B cell (primary cell): ENCODE results near the gene WDR90.

Experiments
- EZH2 ChIP-seq: IDR thresholded peaks from 2 replicates; pipeline ENCODE4 v1.6.1; 2012; ENCODE audit warnings: borderline replicate concordance, low read depth, mild to moderate bottlenecking, moderate library complexity, low read length; ENCODE audit not compliant: insufficient read depth, poor library complexity, severe bottlenecking
- TF ChIP-seq, protein P1 (sequence below): fragments of 200-600 bp; IDR thresholded peaks from one replicate; pipeline ENCODE4 v1.8.0; 2022; ENCODE audit warnings: antibody characterized with exemption, mild to moderate bottlenecking

DNA sequence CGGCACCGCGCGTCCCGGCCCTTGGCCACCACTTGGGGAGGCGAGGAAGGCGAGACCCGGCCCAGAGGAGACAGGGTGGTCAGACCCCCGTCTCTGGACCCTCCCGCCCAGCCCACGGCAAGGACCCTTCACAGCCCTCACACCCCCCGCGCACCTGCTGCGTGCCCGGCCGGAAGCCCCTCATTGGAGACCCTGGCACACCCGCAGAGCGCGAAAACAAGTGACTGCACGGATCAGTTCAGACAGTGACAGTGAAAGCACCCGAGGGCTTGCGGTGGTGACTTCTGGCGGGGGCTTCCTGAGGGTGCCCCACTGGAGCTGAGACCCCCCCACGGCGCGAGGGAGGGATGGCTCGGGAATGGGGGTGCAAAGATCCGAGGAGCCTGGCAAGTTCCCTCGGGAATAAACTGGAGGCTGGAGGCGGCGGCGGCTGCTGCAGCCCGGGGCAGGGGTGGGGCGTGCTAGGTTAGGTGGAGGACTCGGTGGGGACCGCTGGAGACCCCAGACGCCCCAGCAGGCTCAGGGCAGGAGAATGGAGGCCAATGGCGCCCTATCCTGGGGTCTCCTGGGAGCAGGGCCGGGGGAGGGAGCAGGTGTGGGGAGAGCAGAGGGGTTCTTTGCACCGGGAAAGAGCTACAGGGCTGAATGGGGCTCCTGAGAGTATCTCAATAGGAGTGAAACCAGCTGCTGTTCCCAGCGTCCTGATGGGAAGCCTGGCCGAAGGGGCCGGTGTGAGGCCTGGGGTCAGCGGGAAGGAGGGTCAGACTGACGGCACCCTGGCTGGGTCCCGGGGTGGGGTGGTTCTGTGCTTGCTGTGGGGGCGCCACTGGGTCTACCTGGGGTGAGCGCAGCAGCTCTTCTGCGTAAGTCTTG is 57.3 kb downstream of the WDR90 start:
- TF ChIP-seq, protein P1, sequence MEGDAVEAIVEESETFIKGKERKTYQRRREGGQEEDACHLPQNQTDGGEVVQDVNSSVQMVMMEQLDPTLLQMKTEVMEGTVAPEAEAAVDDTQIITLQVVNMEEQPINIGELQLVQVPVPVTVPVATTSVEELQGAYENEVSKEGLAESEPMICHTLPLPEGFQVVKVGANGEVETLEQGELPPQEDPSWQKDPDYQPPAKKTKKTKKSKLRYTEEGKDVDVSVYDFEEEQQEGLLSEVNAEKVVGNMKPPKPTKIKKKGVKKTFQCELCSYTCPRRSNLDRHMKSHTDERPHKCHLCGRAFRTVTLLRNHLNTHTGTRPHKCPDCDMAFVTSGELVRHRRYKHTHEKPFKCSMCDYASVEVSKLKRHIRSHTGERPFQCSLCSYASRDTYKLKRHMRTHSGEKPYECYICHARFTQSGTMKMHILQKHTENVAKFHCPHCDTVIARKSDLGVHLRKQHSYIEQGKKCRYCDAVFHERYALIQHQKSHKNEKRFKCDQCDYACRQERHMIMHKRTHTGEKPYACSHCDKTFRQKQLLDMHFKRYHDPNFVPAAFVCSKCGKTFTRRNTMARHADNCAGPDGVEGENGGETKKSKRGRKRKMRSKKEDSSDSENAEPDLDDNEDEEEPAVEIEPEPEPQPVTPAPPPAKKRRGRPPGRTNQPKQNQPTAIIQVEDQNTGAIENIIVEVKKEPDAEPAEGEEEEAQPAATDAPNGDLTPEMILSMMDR = no peak
- TF ChIP-seq EZH2 = no peak
